GM12878 (cell line): ENCODE data around the gene VAV2. TPM values are rescaled to one million over a fixed set of nuclear protein-coding genes. Genes with fewer than 3 reads are reported as not detected.

ENCODE experiments used
- ATAC-seq: fragments of 200-7000 bp; cut with Tn5 transposase; 3 replicates; pipeline ENCODE4 v1.9.1; 2020; ENCODE audit warnings: mild to moderate bottlenecking, moderate library complexity
- BruUV-seq: library from RNA; stranded (reverse); fragments of 400-500 nt; replicated peaks from 2 replicates; lab custom pipeline; 2021; lab: Mats Ljungman, UMichigan
- CTCF ChIA-PET: fragments of 300-600 bp; sonication (Branson Sonifier 250); formaldehyde crosslinking; extraction: SDS; loops from one replicate; lab custom pipeline; 2021; ENCODE audit warnings: inconsistent platforms; lab: Yijun Ruan, JAX
- POLR2A ChIA-PET: fragments of 350-600 bp; formaldehyde crosslinking; extraction: SDS; loops from one replicate; lab custom pipeline; 2021; ENCODE audit warnings: inconsistent platforms; lab: Charles Lee
- RAD21 ChIA-PET: fragments of 300-600 bp; sonication (Branson Sonifier 250); formaldehyde crosslinking; loops from one replicate; lab custom pipeline; 2023; ENCODE audit warnings: antibody characterized with exemption; ENCODE audit not compliant: unreplicated experiment; lab: Charles Lee
- SMC1A ChIA-PET: fragments of 300-600 bp; sonication (Branson Sonifier 250); formaldehyde crosslinking; loops from one replicate; lab custom pipeline; 2023; ENCODE audit not compliant: unreplicated experiment, uncharacterized antibody; lab: Charles Lee
- DNase-seq: peaks from one replicate; pipeline ENCODE4 v3.0.0-alpha.2; 2011; ENCODE audit warnings: low read depth, low spot score
- FAIRE-seq: peaks from 3 replicates; lab custom pipeline; 2011; peaks lifted over from hg19 to GRCh38; lab: Jason Lieb, UNC
- H2AFZ ChIP-seq: 2 replicates; pipeline ENCODE4 v1.6.0; 2011; ENCODE audit warnings: low read depth, low read length, control low read depth; ENCODE audit not compliant: control insufficient read depth
- H3K27ac ChIP-seq: 2 replicates; pipeline ENCODE4 v1.5.1; 2011; ENCODE audit warnings: control low read depth; ENCODE audit not compliant: control insufficient read depth, insufficient read depth
- H3K27me3 ChIP-seq, 2 experiments: replicated peaks in 1 of 2; 2 replicates each; pipeline versions ENCODE4 v1.6.0 to v1.6.1; 2011; ENCODE audit warnings: low read length in 1 of 2; ENCODE audit not compliant: control insufficient read depth in 2 of 2, insufficient read depth in 2 of 2
- H3K36me3 ChIP-seq, 2 experiments: 2 replicates each; pipeline ENCODE4 v1.5.1; 2011; ENCODE audit warnings: low read length in 1 of 2; ENCODE audit not compliant: control insufficient read depth in 2 of 2, insufficient read depth in 2 of 2
- H3K4me1 ChIP-seq: 2 replicates; pipeline ENCODE4 v1.6.1; 2011; ENCODE audit warnings: mild to moderate bottlenecking, low read length, moderate library complexity, mixed read lengths; ENCODE audit not compliant: control insufficient read depth, insufficient read depth
- H3K4me2 ChIP-seq: 2 replicates; pipeline ENCODE4 v1.6.0; 2011; ENCODE audit warnings: control low read depth; ENCODE audit not compliant: control insufficient read depth, insufficient read depth
- H3K4me3 ChIP-seq: fragments of 200-600 bp; sonication (generic); 2 replicates; pipeline ENCODE4 v1.5.1; 2016
- H3K79me2 ChIP-seq: 2 replicates; pipeline ENCODE4 v1.6.0; 2011; ENCODE audit warnings: low read length; ENCODE audit not compliant: control insufficient read depth, insufficient read depth
- H3K9ac ChIP-seq: 2 replicates; pipeline ENCODE4 v1.8.0; 2011; ENCODE audit warnings: low read length, control low read depth, mixed read lengths; ENCODE audit not compliant: control insufficient read depth, insufficient read depth
- H3K9me3 ChIP-seq: replicated peaks from 3 replicates; pipeline ENCODE4 v1.5.1; 2011; ENCODE audit warnings: mild to moderate bottlenecking, low read length; ENCODE audit not compliant: control insufficient read depth, insufficient read depth
- H4K20me1 ChIP-seq: 2 replicates; pipeline ENCODE4 v1.6.0; 2011; ENCODE audit not compliant: control insufficient read depth, insufficient read depth
- BMI1 ChIP-seq: fragments of 450-650 bp; IDR thresholded peaks from 2 replicates; pipeline ENCODE4 v1.6.1; 2016; ENCODE audit warnings: mild to moderate bottlenecking, moderate library complexity, borderline replicate concordance
- CREM ChIP-seq: IDR thresholded peaks from 2 replicates; pipeline ENCODE4 v1.6.1; 2014; ENCODE audit warnings: antibody characterized with exemption, low read depth
- ESRRA ChIP-seq: IDR thresholded peaks from 2 replicates; pipeline ENCODE4 v1.6.1; 2012; ENCODE audit warnings: mild to moderate bottlenecking, low read length, improper control_type of control experiment
- KAT2A ChIP-seq: conservative IDR thresholded peaks from 2 replicates; pipeline ENCODE4 v1.6.1; 2011; ENCODE audit warnings: low read depth, low read length; ENCODE audit not compliant: control insufficient read depth
- NRF1 ChIP-seq: conservative IDR thresholded peaks from 2 replicates; pipeline ENCODE4 v1.6.1; 2011; ENCODE audit warnings: mild to moderate bottlenecking, low read depth, low read length, improper control_type of control experiment
- PML ChIP-seq: IDR thresholded peaks from 2 replicates; pipeline ENCODE4 v1.6.1; 2012; ENCODE audit warnings: low read length, inconsistent platforms
- POLR2AphosphoS5 ChIP-seq: IDR thresholded peaks from 2 replicates; pipeline ENCODE4 v1.6.1; 2011; ENCODE audit warnings: mild to moderate bottlenecking, low read length, inconsistent platforms
- SIN3A ChIP-seq: IDR thresholded peaks from 2 replicates; pipeline ENCODE4 v1.6.1; 2012; ENCODE audit warnings: low read depth, low read length, improper control_type of control experiment
- SIX5 ChIP-seq: IDR thresholded peaks from 2 replicates; pipeline ENCODE4 v1.6.1; 2011; ENCODE audit warnings: mild to moderate bottlenecking, low read depth, low read length, moderate library complexity; ENCODE audit not compliant: severe bottlenecking
- SRF ChIP-seq, 2 experiments: IDR thresholded peaks; 2 replicates each; pipeline ENCODE4 v1.6.1; 2011; ENCODE audit warnings: low read depth in 2 of 2, low read length in 2 of 2, mild to moderate bottlenecking in 1 of 2, moderate library complexity in 1 of 2
- YBX1 ChIP-seq: fragments of 450-650 bp; IDR thresholded peaks from 2 replicates; pipeline ENCODE4 v1.6.1; 2016; ENCODE audit warnings: antibody characterized with exemption
- ZNF592 ChIP-seq: fragments of 450-650 bp; IDR thresholded peaks from 2 replicates; pipeline ENCODE4 v1.6.1; 2017; ENCODE audit warnings: mild to moderate bottlenecking, moderate library complexity
- ZNF687 ChIP-seq: fragments of 450-650 bp; IDR thresholded peaks from 2 replicates; pipeline ENCODE4 v1.6.1; 2017; ENCODE audit warnings: mild to moderate bottlenecking, moderate library complexity
- WGBS: methylation state at CpG from one replicate; pipeline ENCODE4 v1.1.6; 2016; ENCODE audit warnings: low lambda C conversion rate; ENCODE audit not compliant: insufficient replicate concordance, insufficient coverage; ENCODE audit errors: missing lambda C conversion rate; 5-methylcytosine and 5-hydroxymethylcytosine counted together
- in situ Hi-C: fragments of 300-500 bp; cut with MboI; formaldehyde crosslinking; loops from 9 replicates; pipeline ENCODE4 v1.14.3; 2018; ENCODE audit warnings: mixed read lengths
- intact Hi-C: fragments of 100-400 bp; cut with micrococcal nuclease; formaldehyde crosslinking; loops from one replicate; pipeline ENCODE4 v1.14.2; 2022; ENCODE audit not compliant: unreplicated experiment
- polyA plus RNA-seq, 11 experiments: library from polyadenylated mRNA; depleted of rRNA in 4 of 11; unstranded in 6 of 11; stranded (reverse) in 5 of 11; fragments of >200 nt; fragmentation: Nextera tagmentation in 4 of 11; fragmentation: Illumina TruSeq in 1 of 11; extraction: Ambion mirVana in 4 of 11; extraction: Trizol in 1 of 11; gene quantifications; 1 replicate in 1 of 11; 2 replicates in 10 of 11; pipeline versions ENCODE4 v1.2.1 to v1.2.3, GENCODE V29; 2011 to 2016; ENCODE audit warnings: inconsistent platforms in 2 of 11, missing spikeins in 2 of 11, low read depth in 1 of 11
- total RNA-seq, 4 experiments: library from RNA; depleted of rRNA in 3 of 4; stranded (reverse); fragments of >200 nt in 3 of 4; fragmentation: Illumina TruSeq in 1 of 4; extraction: Trizol in 1 of 4; gene quantifications; 2 replicates each; pipeline versions ENCODE4 v1.2.1 to v1.2.3, GENCODE V29; 2013 to 2021

The VAV2 gene
- total and polyA plus RNA-seq, 10 of the 15 experiments (the other 5 are each of a cell fraction or from before 2014, with no cell fraction given) = 0.13 to 43.9 (median 16.9) TPM

- Histone ChIP-seq H3K4me3 (no peak overlapping the region), H4K20me1 (no peaks in the 10 kb centered on the region), H3K27ac (no peak overlapping the region), H3K4me1 (no peaks in the 10 kb centered on the region), H3K36me3 (peaks cover 5 to 26% of the 10 kb centered on the region in 2 experiments; a peak in 3 of 4 replicates), H3K9me3 (no peaks in the 10 kb centered on the region), H3K4me2 (no peak overlapping the region), H3K79me2 (no peaks in the 10 kb centered on the region), H3K9ac (no peak overlapping the region), H2AFZ (no peak overlapping the region), H3K27me3 (no peaks in the 10 kb centered on the region)
- FAIRE-seq = no peak
- no TSS peak for BruUV-seq
- RAD21 ChIA-PET = no interaction called here
- intact Hi-C loops = no loop called here
- SMC1A ChIA-PET = no interaction called here
- no peak for ATAC-seq
- 91% methylated on average over 23 of the region's 23 CpGs for WGBS
- DNase-seq = no peak
- CTCF ChIA-PET = interaction anchor here (1.1 kb wide), 1 partner anchor 20 kb away, joined by 3 read pairs; no protein-coding TSS in a partner anchor
- in situ Hi-C loops = no loop called here
- POLR2A ChIA-PET = no interaction called here
- TF ChIP-seq CREM = no peak
- TF ChIP-seq SRF (IDR thresholded peaks at IDR 0.05; ENCODE audit: low read depth in 2 of 2, low read length in 2 of 2) = no peak
- TF ChIP-seq SIX5 = no peak
- no peak for TF ChIP-seq SIN3A
- no peak for TF ChIP-seq ESRRA
- TF ChIP-seq YBX1 = no peak
- TF ChIP-seq ZNF687 = no peak
- TF ChIP-seq NRF1 = no peak
- no peak for TF ChIP-seq BMI1
- no peak for TF ChIP-seq KAT2A
- TF ChIP-seq PML = no peak
- TF ChIP-seq POLR2AphosphoS5 = no peak
- no peak for TF ChIP-seq ZNF592
These were observed 181.4 kb downstream of the VAV2 start for GRCh38 chr9:133810556-133811195.
